ENCODE results near the gene GCDH.
A peak's percentile ranks its signal among the peaks of the same experiment; 100 is the strongest.

GCDH gene

DNA sequence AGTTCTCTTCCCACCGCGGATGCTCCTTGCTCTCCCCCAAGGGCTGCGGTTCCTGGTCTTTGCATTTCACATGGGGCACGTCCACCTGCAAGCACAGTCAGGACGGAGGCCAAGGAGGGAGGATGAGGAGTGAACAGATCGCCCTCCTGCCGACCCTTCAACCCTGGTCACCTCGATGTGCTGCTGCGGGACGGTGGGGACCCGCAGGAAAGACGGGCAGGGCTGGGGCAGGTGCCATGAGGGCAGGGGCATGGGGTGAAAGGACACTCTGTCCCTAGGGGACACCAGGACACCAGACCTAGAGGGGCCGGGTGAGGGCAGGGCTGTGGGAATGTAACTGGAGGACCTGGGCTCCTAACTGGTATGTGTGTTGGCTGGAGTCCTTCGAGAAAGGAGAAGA, 27.3 kb downstream of the GCDH start:
- TF ChIP-seq, protein P1, sequence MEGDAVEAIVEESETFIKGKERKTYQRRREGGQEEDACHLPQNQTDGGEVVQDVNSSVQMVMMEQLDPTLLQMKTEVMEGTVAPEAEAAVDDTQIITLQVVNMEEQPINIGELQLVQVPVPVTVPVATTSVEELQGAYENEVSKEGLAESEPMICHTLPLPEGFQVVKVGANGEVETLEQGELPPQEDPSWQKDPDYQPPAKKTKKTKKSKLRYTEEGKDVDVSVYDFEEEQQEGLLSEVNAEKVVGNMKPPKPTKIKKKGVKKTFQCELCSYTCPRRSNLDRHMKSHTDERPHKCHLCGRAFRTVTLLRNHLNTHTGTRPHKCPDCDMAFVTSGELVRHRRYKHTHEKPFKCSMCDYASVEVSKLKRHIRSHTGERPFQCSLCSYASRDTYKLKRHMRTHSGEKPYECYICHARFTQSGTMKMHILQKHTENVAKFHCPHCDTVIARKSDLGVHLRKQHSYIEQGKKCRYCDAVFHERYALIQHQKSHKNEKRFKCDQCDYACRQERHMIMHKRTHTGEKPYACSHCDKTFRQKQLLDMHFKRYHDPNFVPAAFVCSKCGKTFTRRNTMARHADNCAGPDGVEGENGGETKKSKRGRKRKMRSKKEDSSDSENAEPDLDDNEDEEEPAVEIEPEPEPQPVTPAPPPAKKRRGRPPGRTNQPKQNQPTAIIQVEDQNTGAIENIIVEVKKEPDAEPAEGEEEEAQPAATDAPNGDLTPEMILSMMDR (conservative IDR thresholded peaks at IDR 0.05): no peak
- TF ChIP-seq ZFX (IDR thresholded peaks at IDR 0.05): no peak

DNA sequence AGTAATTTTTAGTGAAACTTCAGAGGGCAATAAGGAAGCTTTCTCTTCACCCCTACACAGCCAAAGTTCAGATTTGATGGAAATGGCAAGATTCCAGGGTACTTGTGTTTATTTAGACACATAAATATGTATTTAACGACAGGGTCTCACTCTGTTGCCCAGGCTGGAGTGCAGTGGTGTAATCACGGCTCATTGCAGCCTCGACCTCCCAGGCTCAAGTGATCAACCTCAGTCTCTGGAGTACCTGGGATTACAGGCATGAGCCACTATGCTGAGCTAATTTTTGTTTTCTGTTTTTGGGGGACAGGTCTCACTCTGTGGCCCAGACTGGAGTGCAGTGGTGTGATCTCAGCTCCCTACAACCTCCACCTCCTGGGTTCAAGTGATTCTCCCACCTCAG, 30.1 kb downstream of the GCDH start:
- H3K27ac ChIP-seq: peak overlapping the region; percentile 5; the same call in 1 of the 2 replicates
- TF ChIP-seq ZFX (IDR thresholded peaks at IDR 0.05): no peak
- TF ChIP-seq, protein P1 (conservative IDR thresholded peaks at IDR 0.05): no peak

More for the DNA sequence above, 27.3 kb downstream of the GCDH start:
- H3K27ac ChIP-seq: no peak overlapping the region; the same call in 1 of the 2 replicates

DNA sequence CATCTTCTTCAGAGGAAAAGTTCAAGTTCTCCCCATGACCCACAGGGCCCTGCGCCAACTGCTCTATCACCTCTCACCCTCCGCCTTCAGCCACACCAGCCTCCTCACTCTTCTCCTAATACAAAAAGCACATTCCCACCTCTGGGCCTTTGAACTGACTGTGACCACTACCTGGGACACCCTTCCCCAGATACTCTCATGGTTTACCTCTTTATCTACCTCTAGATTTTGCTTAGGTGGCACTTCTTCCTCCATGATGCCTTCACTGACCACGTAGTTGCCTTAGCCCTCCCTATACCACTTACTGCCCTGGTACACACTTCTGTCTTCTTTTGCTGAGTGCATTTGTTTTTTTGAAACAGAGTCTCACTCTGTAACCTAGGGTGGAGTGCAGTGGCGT, 32.0 kb downstream of the GCDH start:
- no peak overlapping the region for H3K27ac ChIP-seq
- TF ChIP-seq ZFX (IDR thresholded peaks at IDR 0.05): no peak
- TF ChIP-seq, protein P1 (conservative IDR thresholded peaks at IDR 0.05): no peak

DNA sequence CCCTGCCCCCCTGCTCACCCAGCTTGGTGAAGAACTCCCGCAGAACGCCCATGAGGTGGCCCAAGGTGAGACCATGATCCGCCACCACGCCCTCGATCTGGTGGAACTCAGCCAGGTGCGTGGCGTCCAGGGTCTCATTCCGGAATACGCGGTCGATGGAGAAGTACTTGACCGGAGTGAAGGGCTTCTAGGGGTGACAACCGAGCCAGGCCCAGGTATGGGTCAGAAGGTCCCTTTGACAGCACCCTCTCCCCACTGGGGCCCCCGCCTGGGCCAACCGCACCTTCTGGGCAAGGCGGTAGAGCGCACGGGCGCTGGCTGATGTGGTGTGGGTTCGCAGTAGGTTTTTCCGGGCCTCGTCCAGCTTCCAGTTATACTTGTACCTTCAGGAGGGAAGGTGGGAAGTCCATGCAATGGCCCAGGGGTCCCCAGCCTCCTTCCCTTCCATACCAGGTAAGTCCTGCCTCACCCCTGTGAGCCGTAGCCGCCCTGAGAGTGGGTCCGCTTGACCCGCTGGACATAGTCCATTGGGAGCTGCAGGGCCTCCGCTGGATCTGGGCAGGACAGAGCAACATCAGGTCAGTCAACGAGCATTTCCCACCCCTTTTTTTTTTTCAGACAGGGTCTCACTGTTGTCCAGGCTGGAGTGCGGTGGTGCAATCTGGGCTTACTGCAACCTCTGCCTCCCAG, 33.8 kb downstream of the GCDH start:
- no peak overlapping the region for H3K27ac ChIP-seq
- no peak for TF ChIP-seq ZFX (IDR thresholded peaks at IDR 0.05)
- TF ChIP-seq, protein P1 (conservative IDR thresholded peaks at IDR 0.05): no peak

DNA sequence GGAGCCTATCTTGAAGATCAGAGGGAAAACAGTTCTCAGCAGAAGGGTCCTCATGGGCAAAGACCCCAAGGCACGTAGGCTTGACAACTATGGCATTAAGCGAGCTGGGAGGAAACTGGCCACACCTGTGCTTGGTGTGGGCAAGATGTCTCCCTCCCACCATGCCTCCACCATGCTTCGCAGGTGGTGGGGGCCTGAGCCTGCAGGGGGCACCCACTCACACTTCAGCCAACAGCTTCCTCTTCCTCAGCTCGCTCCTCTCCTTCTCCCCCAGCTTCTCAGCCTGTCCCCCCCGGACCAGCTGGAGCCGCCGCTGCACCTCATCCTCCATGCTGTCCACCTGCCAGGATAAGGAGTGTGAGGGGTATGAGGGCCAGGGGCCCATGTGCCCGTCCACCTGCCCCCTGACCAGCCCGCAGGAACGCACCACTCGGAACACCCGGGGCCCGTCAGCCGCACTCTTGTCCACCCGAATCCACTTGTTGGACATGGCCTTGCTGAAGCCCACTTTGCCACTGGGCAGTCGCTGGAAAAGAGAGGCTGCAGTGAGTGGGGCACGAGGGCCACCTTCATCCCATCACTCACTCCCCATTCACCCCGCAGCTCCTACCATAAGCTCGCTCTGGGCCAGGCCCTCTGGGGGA, 39.2 kb downstream of the GCDH start:
- no peak for TF ChIP-seq ZFX (IDR thresholded peaks at IDR 0.05)
- H3K27ac ChIP-seq: no peak overlapping the region

DNA sequence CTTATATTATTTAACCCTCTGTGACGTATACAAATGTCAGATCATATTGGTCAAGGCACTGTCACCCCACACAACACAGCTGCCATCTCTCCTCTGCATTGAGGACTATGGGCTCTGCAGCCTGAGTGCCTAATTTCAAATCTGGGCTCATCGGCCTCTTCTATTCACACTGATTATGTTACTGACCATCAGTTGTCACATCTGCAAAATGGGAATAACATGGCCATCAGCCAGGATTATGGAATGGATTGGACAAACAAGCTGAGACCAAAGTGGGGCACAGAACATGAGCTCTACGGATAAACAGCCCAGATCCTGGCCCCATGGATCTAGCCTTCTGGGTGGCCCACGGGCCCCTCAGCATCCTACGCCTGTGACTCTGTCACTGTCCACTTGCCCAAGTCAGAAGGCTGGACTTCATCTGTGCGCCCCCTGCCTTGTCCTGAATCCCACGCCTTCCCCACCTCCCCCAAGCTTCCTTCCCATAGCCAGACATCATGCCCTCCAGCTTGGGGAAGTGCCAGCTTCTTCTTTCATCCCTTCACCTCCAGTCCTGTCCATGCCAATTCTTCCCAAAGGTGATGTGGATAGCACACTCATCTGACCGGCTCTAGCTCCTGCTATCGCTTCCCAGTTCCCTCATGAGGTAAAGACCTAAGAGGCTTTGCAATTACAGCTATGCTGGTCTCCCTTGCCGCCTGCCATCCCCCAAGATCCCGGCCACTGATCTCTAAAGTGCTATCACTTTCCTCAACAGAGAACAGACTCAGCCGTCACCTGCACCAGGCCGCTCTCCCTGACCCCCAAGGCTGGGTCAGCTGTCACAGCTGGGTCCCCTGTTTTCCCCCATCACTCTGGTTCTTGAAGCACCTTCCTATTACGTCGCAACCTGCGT, 41.7 kb downstream of the GCDH start:
- H3K27ac ChIP-seq: peak overlapping the region; percentile 97
- TF ChIP-seq, protein P1 (conservative IDR thresholded peaks at IDR 0.05): no peak
- TF ChIP-seq ZFX (IDR thresholded peaks at IDR 0.05): no peak

DNA sequence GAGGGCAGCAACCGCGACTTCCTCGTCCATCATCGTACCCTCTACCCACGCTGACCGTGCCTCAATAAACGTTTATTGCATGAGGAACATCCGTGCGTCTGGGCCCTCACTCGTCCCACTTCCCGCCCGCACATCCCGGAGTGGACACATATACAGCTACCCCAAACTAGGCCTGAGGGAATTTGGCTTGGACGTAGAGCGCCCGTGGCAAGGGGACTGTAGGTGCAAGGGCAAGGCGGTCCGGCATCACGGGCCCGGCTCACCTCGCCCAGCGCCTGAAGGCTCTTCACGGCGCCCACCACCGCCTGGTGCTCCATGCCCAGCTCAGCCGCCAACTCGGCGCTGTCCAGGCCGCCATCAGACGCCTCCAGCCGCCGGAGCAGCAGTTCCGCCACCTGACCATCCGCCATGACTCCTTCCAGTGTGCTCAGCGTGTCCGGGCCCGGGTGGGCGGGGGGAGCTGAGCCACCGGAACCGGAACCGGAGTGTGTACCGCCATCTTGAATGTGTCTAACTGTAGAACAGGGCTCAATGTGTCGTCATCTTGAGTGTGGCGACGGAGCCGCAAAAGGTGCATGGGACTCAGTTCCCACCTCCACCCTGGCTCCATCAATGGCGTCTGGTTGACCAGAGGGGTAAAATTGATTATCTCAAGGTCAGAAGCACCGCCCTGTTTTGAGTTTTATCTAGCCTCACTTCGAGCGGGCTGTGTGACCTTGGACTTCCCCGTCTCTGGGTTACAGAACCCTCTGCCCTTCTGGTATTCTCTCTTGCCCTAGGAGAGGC, 42.5 kb downstream of the GCDH start, which contains the start of gene FARSA:
Gene FARSA, minus strand, starts transcription at position 425 of the 786 bp plus-strand sequence. Its CDS starts 15 bp downstream, at position 410.
- H3K27ac ChIP-seq: peak within 1 kb of the TSS; percentile 97
- TF ChIP-seq ZFX (IDR thresholded peaks at IDR 0.05): peak; percentile 74; the same call in 1 of the 2 replicates
- TF ChIP-seq, protein P1 (conservative IDR thresholded peaks at IDR 0.05): no peak
